HCT116 (cell line): ENCODE data around the gene A2M. TPM values are rescaled to one million over a fixed set of nuclear protein-coding genes. Genes with fewer than 3 reads are reported as not detected.

Experiments used
- ATAC-seq: fragments of 200-7000 bp; cut with Tn5 transposase; 2 replicates; pipeline ENCODE4 v1.9.1; 2020; ENCODE audit warnings: mild to moderate bottlenecking, moderate library complexity
- BruUV-seq: library from RNA; stranded (reverse); fragments of 400-500 nt; replicated peaks from 2 replicates; lab custom pipeline; 2021; lab: Mats Ljungman, UMichigan
- CTCF ChIA-PET: fragments of 300-600 bp; sonication (Branson Sonifier 250); formaldehyde crosslinking; loops from one replicate; lab custom pipeline; 2021; ENCODE audit warnings: antibody characterized with exemption; lab: Charles Lee
- POLR2A ChIA-PET: fragments of 300-600, 350-600 bp; sonication (Branson Sonifier 250); formaldehyde crosslinking; loops from one replicate; lab custom pipeline; 2021; ENCODE audit warnings: antibody characterized with exemption; lab: Charles Lee
- RAD21 ChIA-PET, 2 experiments: fragments of 300-600 bp; sonication (Branson Sonifier 250); formaldehyde crosslinking; loops; one replicate each; lab custom pipeline; 2023; ENCODE audit warnings: low total read pairs in 2 of 2; ENCODE audit not compliant: uncharacterized antibody in 2 of 2, unreplicated experiment in 2 of 2, low non-redundant PET in 1 of 2; lab: Charles Lee
- DNase-seq: peaks from one replicate; pipeline ENCODE4 v3.0.0-alpha.2; 2010; ENCODE audit warnings: low read depth, low spot score
- H2AFZ ChIP-seq: fragments of 200-600 bp; shearing (Covaris generic), sonication (generic); 2 replicates; pipeline ENCODE4 v1.6.1; 2017; ENCODE audit warnings: low read depth, mixed run types, mixed read lengths, antibody characterized with exemption, low read length; ENCODE audit not compliant: poor library complexity, severe bottlenecking
- H3K27ac ChIP-seq: 2 replicates; pipeline ENCODE4 v1.5.1; 2012; ENCODE audit warnings: low read depth, low read length
- H3K27me3 ChIP-seq: fragments of 200-600 bp; sonication (generic); 2 replicates; pipeline ENCODE4 v1.6.1; 2016; ENCODE audit warnings: mixed run types, low read length, mixed read lengths; ENCODE audit not compliant: insufficient read depth
- H3K36me3 ChIP-seq, 2 experiments: fragments of 200-500 bp in 1 of 2; fragments of 200-600 bp in 1 of 2; sonication (Bioruptor generic) in 1 of 2; sonication (generic) in 1 of 2; 2 replicates each; pipeline versions ENCODE4 v1.5.1 to v1.6.1; 2014 to 2016; ENCODE audit warnings: low read length in 2 of 2, inconsistent platforms in 1 of 2, mixed read lengths in 1 of 2, mixed run types in 1 of 2; ENCODE audit not compliant: insufficient read depth in 2 of 2, control insufficient read depth in 1 of 2
- H3K4me1 ChIP-seq, 2 experiments: fragments of 200-600 bp in 1 of 2; sonication (generic) in 1 of 2; 2 replicates each; pipeline versions ENCODE4 v1.5.1 to v1.6.1; 2012 to 2017; ENCODE audit warnings: low read length in 2 of 2, inconsistent platforms in 1 of 2, mild to moderate bottlenecking in 1 of 2, mixed read lengths in 1 of 2, mixed run types in 1 of 2, moderate library complexity in 1 of 2; ENCODE audit not compliant: insufficient read depth in 2 of 2, control insufficient read depth in 1 of 2
- H3K4me2 ChIP-seq: fragments of 200-600 bp; sonication (generic); 2 replicates; pipeline ENCODE4 v1.6.1; 2017; ENCODE audit warnings: mixed run types, low read length, mixed read lengths
- H3K4me3 ChIP-seq, 2 experiments: fragments of 200-600 bp in 1 of 2; sonication (generic) in 1 of 2; replicated peaks in 1 of 2; 2 replicates each; pipeline ENCODE4 v1.5.1; 2011 to 2016; ENCODE audit warnings: low read length in 2 of 2, control low read depth in 1 of 2, low read depth in 1 of 2, mild to moderate bottlenecking in 1 of 2, mixed read lengths in 1 of 2, mixed run types in 1 of 2
- H3K79me2 ChIP-seq: fragments of 200-600 bp; sonication (generic); 2 replicates; pipeline ENCODE4 v1.6.1; 2017; ENCODE audit warnings: mild to moderate bottlenecking, mixed run types, low read length, moderate library complexity, mixed read lengths; ENCODE audit not compliant: insufficient read depth
- H3K9ac ChIP-seq: fragments of 200-600 bp; sonication (generic); 2 replicates; pipeline ENCODE4 v1.6.1; 2016; ENCODE audit warnings: low read length, mixed read lengths
- H3K9me2 ChIP-seq: fragments of 200-600 bp; sonication (generic), shearing (Covaris generic); 2 replicates; pipeline ENCODE4 v1.6.1; 2017; ENCODE audit warnings: mixed run types, mild to moderate bottlenecking, moderate library complexity; ENCODE audit not compliant: insufficient read depth
- H3K9me3 ChIP-seq, 2 experiments: fragments of 200-500 bp in 1 of 2; fragments of 200-600 bp in 1 of 2; sonication (Bioruptor generic) in 1 of 2; sonication (generic) in 1 of 2; 2 replicates each; pipeline ENCODE4 v1.6.1; 2014 to 2017; ENCODE audit warnings: low read length in 2 of 2, mixed read lengths in 2 of 2, inconsistent platforms in 1 of 2, low read depth in 1 of 2, mild to moderate bottlenecking in 1 of 2, mixed run types in 1 of 2, moderate library complexity in 1 of 2; ENCODE audit not compliant: control insufficient read depth in 1 of 2, insufficient read depth in 1 of 2
- H4K20me1 ChIP-seq: fragments of 200-600 bp; sonication (generic), shearing (Covaris generic); 2 replicates; pipeline ENCODE4 v1.6.1; 2017; ENCODE audit warnings: mixed run types, mild to moderate bottlenecking, moderate library complexity; ENCODE audit not compliant: insufficient read depth
- CBX3 ChIP-seq: IDR thresholded peaks from 2 replicates; pipeline ENCODE4 v1.6.1; 2012; ENCODE audit warnings: low read depth
- CEBPB ChIP-seq: IDR thresholded peaks from 2 replicates; pipeline ENCODE4 v1.6.1; 2012; ENCODE audit warnings: low read depth
- EGR1 ChIP-seq: IDR thresholded peaks from 2 replicates; pipeline ENCODE4 v1.6.1; 2012; ENCODE audit warnings: low read depth
- EZH2 ChIP-seq: fragments of 200-600 bp; sonication (generic); IDR thresholded peaks from 2 replicates; pipeline ENCODE4 v1.6.1; 2017; ENCODE audit warnings: antibody characterized with exemption, mixed run types
- EZH2phosphoT487 ChIP-seq: fragments of 200-600 bp; IDR thresholded peaks from 2 replicates; pipeline ENCODE4 v1.6.1; 2018; ENCODE audit warnings: antibody characterized with exemption, borderline replicate concordance
- FOSL1 ChIP-seq: IDR thresholded peaks from 2 replicates; pipeline ENCODE4 v1.6.1; 2012; ENCODE audit warnings: low read depth
- JUND ChIP-seq: IDR thresholded peaks from 2 replicates; pipeline ENCODE4 v1.6.1; 2012
- POLR2A ChIP-seq: IDR thresholded peaks from 2 replicates; pipeline ENCODE4 v1.7.0; 2011; ENCODE audit warnings: borderline replicate concordance; ENCODE audit not compliant: insufficient read depth, insufficient read length; ENCODE audit errors: extremely low read depth
- RAD21 ChIP-seq: IDR thresholded peaks from 2 replicates; pipeline ENCODE4 v1.6.1; 2012; ENCODE audit warnings: low read depth, mild to moderate bottlenecking
- SIN3A ChIP-seq: IDR thresholded peaks from 2 replicates; pipeline ENCODE4 v1.6.1; 2012; ENCODE audit warnings: low read depth
- SRF ChIP-seq: IDR thresholded peaks from 2 replicates; pipeline ENCODE4 v1.6.1; 2012; ENCODE audit warnings: low read depth
- TCF7L2 ChIP-seq: IDR thresholded peaks from 2 replicates; pipeline ENCODE4 v1.7.0; 2011; ENCODE audit warnings: borderline replicate concordance, inconsistent platforms; ENCODE audit not compliant: insufficient read depth, insufficient read length; ENCODE audit errors: extremely low read depth
- YY1 ChIP-seq: IDR thresholded peaks from 2 replicates; pipeline ENCODE4 v1.6.1; 2011; ENCODE audit warnings: low read length, low read depth, moderate library complexity, mild to moderate bottlenecking; ENCODE audit not compliant: insufficient replicate concordance; ENCODE audit errors: extremely low read depth
- ZFX ChIP-seq: fragments of 450-650 bp; IDR thresholded peaks from 2 replicates; pipeline ENCODE4 v1.6.1; 2017
- intact Hi-C: fragments of 100-400 bp; cut with micrococcal nuclease; formaldehyde crosslinking; loops from 2 replicates; pipeline ENCODE4 v1.10.0; 2022
- total RNA-seq: library from RNA; stranded (reverse); gene quantifications from one replicate; pipeline ENCODE4 v1.2.1, GENCODE V29; 2021; ENCODE audit not compliant: unreplicated experiment
- TF ChIP-seq, protein P1 (sequence below): IDR thresholded peaks from 2 replicates; pipeline ENCODE4 v1.6.1; 2012
- TF ChIP-seq, protein P2 (sequence below), 3 experiments: fragments of 200-600 bp in 1 of 3; sonication (generic) in 1 of 3; IDR thresholded peaks in 2 of 3; conservative IDR thresholded peaks in 1 of 3; 2 replicates each; pipeline ENCODE4 v1.5.1; 2012 to 2017; ENCODE audit warnings: low read depth in 2 of 3, low read length in 2 of 3, antibody characterized with exemption in 1 of 3, borderline replicate concordance in 1 of 3, control low read depth in 1 of 3, mild to moderate bottlenecking in 1 of 3, mixed read lengths in 1 of 3, mixed run types in 1 of 3, moderate library complexity in 1 of 3; ENCODE audit not compliant: insufficient read depth in 1 of 3
- TF ChIP-seq, protein P3 (sequence below): IDR thresholded peaks from 2 replicates; pipeline ENCODE4 v1.6.1; 2012

Gene A2M
- total RNA-seq, 1 experiment from 2014 or later: 3.0 TPM

GRCh38 chr12:9148926-9149325 is 33.2 kb upstream of the A2M start:
- Histone ChIP-seq H3K27ac (no peak overlapping the region), H3K27me3 (peaks cover 54% of the 10 kb centered on the region), H3K36me3 (no peaks in the 10 kb centered on the region), H3K9me3 (no peaks in the 10 kb centered on the region), H4K20me1 (no peaks in the 10 kb centered on the region), H3K4me1 (no peaks in the 10 kb centered on the region), H3K4me3 (no peak overlapping the region), H3K4me2 (no peak overlapping the region), H2AFZ (no peak overlapping the region), H3K79me2 (no peaks in the 10 kb centered on the region), H3K9me2 (no peaks in the 10 kb centered on the region), H3K9ac (no peak overlapping the region)
- no TSS peak for BruUV-seq
- no peak for DNase-seq
- RAD21 ChIA-PET: no interaction called here
- intact Hi-C loops: no loop called here
- CTCF ChIA-PET: interaction anchor here (1.0 kb wide), 1 partner anchor 13 kb away, joined by 3 read pairs; no protein-coding TSS in a partner anchor
- TF ChIP-seq, protein P1, sequence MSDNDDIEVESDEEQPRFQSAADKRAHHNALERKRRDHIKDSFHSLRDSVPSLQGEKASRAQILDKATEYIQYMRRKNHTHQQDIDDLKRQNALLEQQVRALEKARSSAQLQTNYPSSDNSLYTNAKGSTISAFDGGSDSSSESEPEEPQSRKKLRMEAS: no peak
- TF ChIP-seq TCF7L2: no peak
- no peak for TF ChIP-seq YY1
- no peak for TF ChIP-seq POLR2A
- TF ChIP-seq SRF: no peak
- no peak for TF ChIP-seq CBX3
- TF ChIP-seq, protein P2, sequence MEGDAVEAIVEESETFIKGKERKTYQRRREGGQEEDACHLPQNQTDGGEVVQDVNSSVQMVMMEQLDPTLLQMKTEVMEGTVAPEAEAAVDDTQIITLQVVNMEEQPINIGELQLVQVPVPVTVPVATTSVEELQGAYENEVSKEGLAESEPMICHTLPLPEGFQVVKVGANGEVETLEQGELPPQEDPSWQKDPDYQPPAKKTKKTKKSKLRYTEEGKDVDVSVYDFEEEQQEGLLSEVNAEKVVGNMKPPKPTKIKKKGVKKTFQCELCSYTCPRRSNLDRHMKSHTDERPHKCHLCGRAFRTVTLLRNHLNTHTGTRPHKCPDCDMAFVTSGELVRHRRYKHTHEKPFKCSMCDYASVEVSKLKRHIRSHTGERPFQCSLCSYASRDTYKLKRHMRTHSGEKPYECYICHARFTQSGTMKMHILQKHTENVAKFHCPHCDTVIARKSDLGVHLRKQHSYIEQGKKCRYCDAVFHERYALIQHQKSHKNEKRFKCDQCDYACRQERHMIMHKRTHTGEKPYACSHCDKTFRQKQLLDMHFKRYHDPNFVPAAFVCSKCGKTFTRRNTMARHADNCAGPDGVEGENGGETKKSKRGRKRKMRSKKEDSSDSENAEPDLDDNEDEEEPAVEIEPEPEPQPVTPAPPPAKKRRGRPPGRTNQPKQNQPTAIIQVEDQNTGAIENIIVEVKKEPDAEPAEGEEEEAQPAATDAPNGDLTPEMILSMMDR (IDR thresholded peaks at IDR 0.05 in 2 of 3, conservative IDR thresholded peaks at IDR 0.05 in 1 of 3; ENCODE audit: borderline replicate concordance in 1 of 3, insufficient read depth in 1 of 3, low read depth in 2 of 3, low read length in 2 of 3): no peak
- TF ChIP-seq EZH2: no peak
- TF ChIP-seq SIN3A: no peak
- TF ChIP-seq FOSL1: no peak
- TF ChIP-seq, protein P3, sequence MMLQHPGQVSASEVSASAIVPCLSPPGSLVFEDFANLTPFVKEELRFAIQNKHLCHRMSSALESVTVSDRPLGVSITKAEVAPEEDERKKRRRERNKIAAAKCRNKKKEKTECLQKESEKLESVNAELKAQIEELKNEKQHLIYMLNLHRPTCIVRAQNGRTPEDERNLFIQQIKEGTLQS: no peak
- no peak for TF ChIP-seq EGR1
- TF ChIP-seq ZFX: no peak
- TF ChIP-seq CEBPB: no peak
- TF ChIP-seq JUND: no peak
- no peak for TF ChIP-seq EZH2phosphoT487
- no peak for TF ChIP-seq RAD21
- no peak for ATAC-seq
- POLR2A ChIA-PET: no interaction called here
